ENCODE measurements around the gene SNAPC2.

GRCh38 chr19:7900401-7900870 lies 19.7 kb upstream of the SNAPC2 start:
- TF ChIP-seq POLR2A (IDR thresholded peaks at IDR 0.05), result no peak
- TF ChIP-seq, protein P1, sequence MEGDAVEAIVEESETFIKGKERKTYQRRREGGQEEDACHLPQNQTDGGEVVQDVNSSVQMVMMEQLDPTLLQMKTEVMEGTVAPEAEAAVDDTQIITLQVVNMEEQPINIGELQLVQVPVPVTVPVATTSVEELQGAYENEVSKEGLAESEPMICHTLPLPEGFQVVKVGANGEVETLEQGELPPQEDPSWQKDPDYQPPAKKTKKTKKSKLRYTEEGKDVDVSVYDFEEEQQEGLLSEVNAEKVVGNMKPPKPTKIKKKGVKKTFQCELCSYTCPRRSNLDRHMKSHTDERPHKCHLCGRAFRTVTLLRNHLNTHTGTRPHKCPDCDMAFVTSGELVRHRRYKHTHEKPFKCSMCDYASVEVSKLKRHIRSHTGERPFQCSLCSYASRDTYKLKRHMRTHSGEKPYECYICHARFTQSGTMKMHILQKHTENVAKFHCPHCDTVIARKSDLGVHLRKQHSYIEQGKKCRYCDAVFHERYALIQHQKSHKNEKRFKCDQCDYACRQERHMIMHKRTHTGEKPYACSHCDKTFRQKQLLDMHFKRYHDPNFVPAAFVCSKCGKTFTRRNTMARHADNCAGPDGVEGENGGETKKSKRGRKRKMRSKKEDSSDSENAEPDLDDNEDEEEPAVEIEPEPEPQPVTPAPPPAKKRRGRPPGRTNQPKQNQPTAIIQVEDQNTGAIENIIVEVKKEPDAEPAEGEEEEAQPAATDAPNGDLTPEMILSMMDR (IDR thresholded peaks at IDR 0.05), result no peak
